ENCODE measurements around the gene SDK1.

The SDK1 gene

DNA sequence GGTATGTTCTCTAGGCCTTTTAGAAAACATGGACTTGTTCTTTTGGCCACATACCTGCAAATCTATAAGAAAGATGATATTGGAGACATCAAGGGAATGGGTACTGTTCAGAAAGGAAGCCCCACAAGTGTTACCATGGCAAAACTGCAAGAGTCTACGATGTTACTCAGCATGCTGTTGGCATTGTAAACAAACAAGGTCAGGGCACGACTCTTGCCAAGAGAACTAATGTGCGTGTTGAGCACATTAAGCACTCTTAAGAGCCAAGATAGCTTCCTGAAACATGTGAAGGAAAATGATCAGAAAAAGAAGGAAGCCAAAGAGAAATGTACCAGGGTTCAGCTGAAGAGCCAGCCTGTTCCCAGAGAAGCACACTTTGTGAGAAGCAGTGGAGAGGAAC lies 37.1 kb downstream of the SDK1 start:
- no peak for DNase-seq (ENCODE audit: low spot score)

- no peak for DNase-seq (ENCODE audit: low spot score)
Measured at GRCh38 chr7:3345699-3346481, 44.8 kb downstream of the SDK1 start.

DNA sequence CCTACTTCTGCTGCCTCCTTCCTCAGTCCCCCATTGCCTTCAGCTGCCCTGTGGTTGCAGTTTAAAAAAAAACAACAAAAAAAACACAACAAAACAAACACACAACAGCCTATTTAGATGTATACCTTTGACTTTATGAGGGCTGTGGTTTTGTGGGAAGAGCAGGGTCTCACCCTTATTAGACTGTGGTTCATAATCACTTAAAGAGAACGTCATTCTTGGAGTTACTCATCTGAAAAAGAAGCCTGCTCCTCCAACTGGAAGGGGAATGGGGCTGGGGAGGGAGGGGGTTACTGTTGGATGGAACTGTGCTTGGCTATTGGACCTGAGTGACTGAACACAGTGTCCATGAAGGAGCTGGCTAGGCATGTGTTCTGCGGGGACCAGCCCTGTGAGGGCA lies 48.1 kb downstream of the SDK1 start:
- no peak for DNase-seq (ENCODE audit: low spot score)

DNA sequence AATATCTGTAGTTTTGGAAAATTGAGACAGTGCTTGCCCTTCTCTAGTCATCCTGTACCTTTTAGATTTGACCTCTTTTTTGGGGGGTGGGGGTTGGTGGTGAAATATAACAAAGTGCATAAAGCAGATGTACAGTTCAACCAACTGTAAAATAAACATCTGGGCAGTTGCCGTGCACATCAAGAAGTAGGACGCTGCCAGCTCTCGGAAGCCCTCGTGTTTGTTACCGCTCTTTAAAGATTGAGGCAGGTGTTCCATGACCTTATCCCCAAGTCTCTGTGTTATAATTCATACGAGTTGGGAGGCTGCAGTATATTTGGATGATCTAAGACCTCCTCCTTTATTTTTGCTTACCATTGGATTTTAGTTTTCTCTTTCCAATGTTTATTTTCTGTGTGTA lies 55.1 kb downstream of the SDK1 start:
- DNase-seq (ENCODE audit: low spot score): no peak

GRCh38 chr7:3358991-3359390 lies 57.9 kb downstream of the SDK1 start:
- no peak for DNase-seq (ENCODE audit: low spot score)

DNA sequence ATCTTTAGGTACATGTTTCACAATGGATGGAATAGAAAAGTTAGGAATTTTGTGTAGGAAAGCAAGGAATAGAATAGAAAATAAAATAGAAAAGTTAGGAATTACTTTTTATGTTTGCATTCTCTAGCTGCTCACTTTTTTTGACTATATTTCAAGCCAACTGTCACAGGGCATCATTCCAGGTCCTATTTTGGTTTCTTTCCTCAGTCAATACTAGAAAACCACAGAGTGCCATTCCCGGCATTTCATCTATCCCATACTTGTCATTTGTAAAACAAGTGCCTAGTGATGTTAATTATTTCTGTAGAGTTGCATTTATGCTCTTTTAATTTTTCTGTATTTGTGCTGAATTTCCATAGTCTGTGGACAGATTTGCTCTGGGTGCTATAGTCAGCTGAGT lies 66.2 kb downstream of the SDK1 start:
- no peak for DNase-seq (ENCODE audit: low spot score)

DNA sequence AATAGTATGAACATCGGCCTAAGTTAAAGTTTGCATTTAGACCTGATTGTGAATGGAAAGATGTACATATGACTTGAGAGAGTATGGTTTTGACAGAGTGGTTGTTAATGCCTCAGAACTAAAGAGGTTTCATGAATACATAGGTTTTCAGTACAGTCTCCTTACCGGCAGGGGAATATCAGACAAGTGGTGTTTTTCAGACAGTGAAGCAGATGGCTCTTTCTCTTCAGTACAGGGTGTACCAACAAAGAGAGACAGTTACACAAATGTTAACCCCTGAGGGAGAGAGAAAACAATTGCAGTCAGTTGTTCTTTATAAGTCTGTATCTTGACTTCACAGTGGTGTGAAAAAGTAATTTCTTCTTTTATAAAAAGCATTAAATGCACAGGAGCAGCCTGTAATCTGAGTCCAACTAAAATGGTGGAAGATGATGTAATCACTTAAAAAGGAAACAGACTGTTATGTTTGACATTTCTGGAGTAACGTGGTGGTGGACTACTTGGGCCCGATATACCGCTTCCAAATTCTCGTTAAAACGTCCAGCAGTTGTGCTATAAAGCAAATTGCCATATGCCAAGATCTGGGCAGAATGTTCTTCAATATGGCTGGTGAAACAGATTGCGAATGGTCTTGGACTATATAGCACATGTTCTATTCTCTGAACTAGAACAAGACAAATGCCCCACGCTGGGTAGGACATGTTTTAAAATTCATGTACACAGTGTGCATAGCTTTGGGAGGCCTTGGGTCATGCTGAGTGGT lies 69.2 kb downstream of the SDK1 start:
- no peak for DNase-seq (ENCODE audit: low spot score)

- DNase-seq (ENCODE audit: low spot score): no peak
Measured at GRCh38 chr7:3370921-3371320, 69.9 kb downstream of the SDK1 start.

DNA sequence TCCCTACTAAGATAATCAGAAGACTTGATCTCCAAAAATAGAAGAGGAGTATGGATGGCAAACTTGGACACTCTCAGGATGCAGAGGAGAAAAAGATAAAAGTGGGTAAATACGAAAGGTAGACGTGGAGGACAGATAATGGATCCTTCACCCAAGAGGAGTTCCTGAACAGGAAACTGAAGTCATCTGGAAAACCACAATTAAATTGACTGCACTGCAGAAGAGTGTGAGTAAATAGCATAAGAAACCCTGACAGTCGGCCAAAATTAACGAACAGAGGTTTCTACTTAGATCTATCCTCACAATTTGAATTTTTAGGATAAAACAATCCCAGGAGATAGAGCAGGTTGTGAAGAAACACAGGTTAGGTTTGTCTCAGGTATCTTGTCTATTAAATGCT lies 70.5 kb downstream of the SDK1 start:
- no peak for DNase-seq (ENCODE audit: low spot score)

DNA sequence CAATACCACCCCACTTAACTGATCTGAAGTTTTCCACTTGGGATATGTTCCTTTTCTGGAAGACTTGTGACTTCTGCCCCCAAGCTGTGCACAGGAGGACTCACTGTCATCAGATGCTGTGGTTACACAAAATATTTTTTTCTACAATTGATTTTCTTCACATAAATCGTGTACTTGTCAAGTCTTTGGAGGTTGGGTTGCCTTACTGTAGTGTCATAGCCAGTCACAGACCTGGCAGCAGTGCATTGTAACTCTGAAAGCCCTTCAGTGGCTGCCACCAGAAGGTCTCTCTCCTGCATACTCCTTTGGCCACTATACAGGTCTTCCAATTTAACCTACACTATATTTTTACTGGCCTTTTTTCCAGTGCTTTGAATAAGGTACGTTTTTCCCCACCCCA lies 73.2 kb downstream of the SDK1 start:
- DNase-seq (ENCODE audit: low spot score): no peak

DNA sequence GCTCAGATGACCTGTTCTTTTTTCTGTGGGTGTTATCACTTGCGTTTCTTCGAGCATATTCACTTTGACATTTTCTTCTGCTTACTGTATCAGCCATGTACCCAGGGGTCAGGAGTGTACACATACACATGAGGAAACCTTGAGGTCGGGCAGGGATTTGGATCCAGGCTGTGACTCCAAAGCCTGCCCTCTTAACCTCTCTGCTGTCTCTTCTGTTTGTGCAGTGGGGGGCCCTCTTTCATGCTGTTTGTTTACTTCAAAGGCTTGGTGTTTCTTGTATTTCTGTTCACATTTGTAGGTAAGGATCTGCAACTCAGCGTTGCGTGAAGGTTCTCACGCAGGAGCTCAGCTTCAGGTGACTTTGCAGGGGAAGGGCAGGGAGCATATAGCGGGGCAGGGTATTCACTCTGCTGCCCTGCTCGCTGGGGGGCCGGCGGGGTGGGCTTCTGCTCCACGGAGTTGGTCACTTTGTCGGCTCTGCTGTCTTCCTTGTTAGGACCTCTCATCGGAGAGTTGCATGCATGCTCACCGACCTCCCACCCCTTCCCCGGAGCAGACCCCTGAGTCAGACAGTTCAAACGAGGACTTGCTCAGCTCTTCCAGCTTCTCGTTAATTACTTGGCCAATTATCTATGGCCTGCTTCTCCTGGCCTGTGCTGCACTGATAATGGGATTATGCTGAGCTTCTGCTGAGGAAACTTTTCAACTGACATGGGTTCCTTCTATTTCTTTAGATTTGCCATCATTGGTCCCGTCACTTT lies 77.5 kb downstream of the SDK1 start:
- no peak for DNase-seq (ENCODE audit: low spot score)

DNA sequence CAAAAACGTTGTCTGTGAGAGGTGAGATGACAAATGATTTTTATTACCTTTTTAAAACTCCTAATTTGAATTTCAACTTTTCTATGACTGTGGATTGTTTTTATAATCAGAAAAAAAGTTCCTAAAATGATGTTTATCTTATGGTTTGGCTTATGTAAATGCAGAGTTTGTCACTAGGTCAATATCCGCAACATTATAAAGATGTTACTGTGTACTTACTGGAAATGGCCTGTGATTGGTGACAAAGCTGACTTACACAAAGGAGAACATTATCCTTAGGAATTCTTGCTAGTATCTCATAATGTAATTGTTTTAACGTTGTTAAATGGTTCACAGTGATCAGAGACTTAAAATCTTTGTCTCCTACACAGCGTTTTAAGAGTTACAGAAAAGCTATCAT lies 79.0 kb downstream of the SDK1 start:
- no peak for DNase-seq (ENCODE audit: low spot score)

GRCh38 chr7:3380886-3381685 lies 80.0 kb downstream of the SDK1 start:
- DNase-seq (ENCODE audit: low spot score): no peak

DNA sequence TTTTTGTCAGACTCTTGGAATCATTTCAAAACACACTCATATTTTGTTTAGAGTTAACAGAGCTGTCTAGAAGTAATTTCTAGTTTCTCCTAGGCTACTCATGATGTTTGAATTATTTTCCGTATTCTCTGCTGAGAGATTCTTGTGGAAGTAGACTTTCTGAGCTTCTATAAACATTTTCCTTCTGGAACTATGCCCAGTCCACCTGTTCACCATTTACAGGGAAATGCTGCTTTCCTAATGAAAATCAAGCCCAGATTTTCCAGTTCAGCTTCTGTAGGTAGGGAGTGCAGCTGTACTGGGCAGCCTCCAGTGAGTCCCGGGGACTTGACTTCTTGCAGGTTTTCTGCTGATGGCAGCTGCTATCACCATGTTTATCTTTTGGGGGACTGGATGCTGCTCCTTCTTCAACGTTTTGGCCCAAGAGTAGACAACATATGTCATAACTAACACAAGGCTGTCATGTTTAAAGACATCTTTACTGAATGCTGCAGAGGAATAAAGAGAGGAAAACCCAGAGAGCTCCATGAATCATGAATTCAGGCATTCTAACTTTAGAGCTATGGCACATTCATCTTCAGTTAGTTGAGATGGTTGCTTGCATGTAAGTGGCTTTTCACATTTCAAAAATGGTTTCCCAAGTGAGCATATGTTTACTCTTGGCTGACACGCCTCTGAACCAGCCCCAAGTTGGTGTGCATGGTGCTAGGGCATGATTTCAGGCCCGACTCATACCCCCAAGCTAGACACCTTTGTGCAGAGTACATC lies 85.6 kb downstream of the SDK1 start:
- DNase-seq (ENCODE audit: low spot score): no peak

DNA sequence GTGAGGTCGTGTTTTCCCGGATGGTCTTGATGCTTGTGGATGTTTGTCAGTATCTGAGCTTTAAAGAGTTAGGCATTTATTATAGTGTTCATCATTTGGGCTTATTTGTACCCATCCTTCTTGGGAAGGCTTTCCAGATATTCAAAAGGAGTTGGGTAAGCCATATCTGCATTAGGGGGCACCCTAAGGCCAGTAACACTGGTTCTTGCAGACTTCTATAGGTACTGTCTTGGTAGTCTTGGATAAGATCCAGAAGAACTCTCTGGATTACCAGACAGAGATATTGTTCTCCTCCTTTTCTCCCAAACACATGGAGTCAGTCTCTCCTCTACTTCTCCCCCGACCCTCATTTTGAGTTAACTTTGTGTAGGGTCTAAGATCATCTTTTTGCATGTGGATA lies 92.8 kb downstream of the SDK1 start:
- DNase-seq (ENCODE audit: low spot score): no peak

GRCh38 chr7:3397324-3397723 lies 96.3 kb downstream of the SDK1 start:
- no peak for DNase-seq (ENCODE audit: low spot score)

- no peak for DNase-seq (ENCODE audit: low spot score)
Measured at GRCh38 chr7:3399858-3400257, 98.8 kb downstream of the SDK1 start.

- DNase-seq (ENCODE audit: low spot score): no peak
Measured at GRCh38 chr7:3404501-3404900, 103.4 kb downstream of the SDK1 start.

DNA sequence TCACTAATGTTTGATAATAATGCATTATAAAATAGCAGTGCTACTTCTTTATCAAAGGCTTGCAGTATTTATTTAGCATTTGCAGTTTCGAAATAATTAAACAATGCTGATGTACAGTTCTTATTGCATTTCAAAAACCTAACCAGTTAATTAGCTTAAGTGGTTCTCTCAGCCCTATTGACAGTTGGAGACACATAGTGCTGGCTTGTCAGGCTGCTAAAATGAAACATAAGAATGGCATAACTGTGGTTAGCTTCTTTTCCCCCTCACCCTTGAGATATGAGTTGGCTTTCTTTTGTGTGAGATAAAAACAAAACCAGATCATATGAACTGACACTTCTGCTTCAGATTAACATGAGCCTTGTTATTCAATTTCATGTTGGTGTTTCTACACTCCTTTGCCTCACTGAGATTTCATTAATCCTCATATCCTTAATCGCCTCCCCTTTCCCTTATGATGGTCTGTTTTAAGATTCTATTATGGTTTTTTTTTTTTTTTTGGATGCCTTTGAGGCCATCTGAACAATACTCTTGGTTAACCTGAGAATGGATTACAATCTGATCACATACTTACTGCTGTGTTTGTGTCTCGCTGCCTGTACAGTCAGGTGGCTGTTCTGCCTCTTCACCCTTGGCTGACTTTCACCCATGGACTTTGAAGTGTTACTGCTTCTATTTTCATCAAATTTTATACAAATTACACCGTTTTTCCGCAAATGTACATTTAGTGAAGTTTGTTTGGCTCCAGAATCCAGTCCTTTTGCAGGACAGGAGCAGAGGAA lies 108.0 kb downstream of the SDK1 start:
- DNase-seq (ENCODE audit: low spot score): no peak

GRCh38 chr7:3412871-3413270 lies 111.8 kb downstream of the SDK1 start:
- no peak for DNase-seq (ENCODE audit: low spot score)

Data from germinal center (tissue), 1 donor.